HL-60 (cell line): ENCODE measurements around the gene OR10AG1.

ENCODE experiments used
- DNase-seq, 2 experiments: peaks; one replicate each; pipeline ENCODE4 v3.0.0-alpha.2; 2010 to 2020; ENCODE audit warnings: low read depth in 1 of 2, low spot score in 1 of 2
- H3K27ac ChIP-seq: fragments of 250-450 bp; sonication (Bioruptor Pico); replicated peaks from 2 replicates; pipeline ENCODE4 v1.5.1; 2020; ENCODE audit warnings: mild to moderate bottlenecking, moderate library complexity
- H3K27me3 ChIP-seq: fragments of 250-450 bp; sonication (Bioruptor Pico); 2 replicates; pipeline ENCODE4 v1.5.1; 2021; ENCODE audit warnings: mild to moderate bottlenecking, moderate library complexity; ENCODE audit not compliant: insufficient read depth, poor library complexity, severe bottlenecking
- H3K4me3 ChIP-seq: replicated peaks from 2 replicates; pipeline ENCODE4 v1.5.1; 2011; ENCODE audit warnings: mild to moderate bottlenecking, control low read depth, low read length; ENCODE audit not compliant: insufficient read depth
- CTCF ChIP-seq: IDR thresholded peaks from one replicate; pipeline ENCODE4 v1.5.1; 2011; ENCODE audit warnings: low read length, control low read depth, inconsistent platforms; ENCODE audit not compliant: insufficient read depth
- GABPA ChIP-seq: IDR thresholded peaks from 2 replicates; pipeline ENCODE4 v1.6.1; 2012; ENCODE audit warnings: low read depth
- POLR2AphosphoS5 ChIP-seq: IDR thresholded peaks from 2 replicates; pipeline ENCODE4 v1.6.1; 2012; ENCODE audit warnings: low read depth
- REST ChIP-seq: IDR thresholded peaks from 2 replicates; pipeline ENCODE4 v1.6.1; 2012; ENCODE audit warnings: low read depth; ENCODE audit not compliant: insufficient replicate concordance
- SPI1 ChIP-seq: IDR thresholded peaks from 2 replicates; pipeline ENCODE4 v1.6.1; 2012; ENCODE audit warnings: low read depth, mild to moderate bottlenecking, borderline replicate concordance
- long read RNA-seq: library from polyadenylated mRNA; unstranded; transcript quantifications from one replicate; pipeline ENCODE4 v2.0.0, GENCODE V29; 2020

Gene OR10AG1
- long read RNA-seq: 0 reads

- Histone ChIP-seq H3K27ac (no peak within 1 kb of the TSS), H3K4me3 (no peak within 1 kb of the TSS), H3K27me3 (no peaks in the 10 kb centered on the region)
- DNase-seq: no peak
- no peak for TF ChIP-seq POLR2AphosphoS5
- TF ChIP-seq SPI1: no peak
- TF ChIP-seq CTCF: no peak
- no peak for TF ChIP-seq REST
- TF ChIP-seq GABPA: no peak
Observed at GRCh38 chr11:55969845-55970244, at the start of gene OR10AG1. Gene OR10AG1 (minus strand): TSS chr11:55969945. CDS start chr11:55969907, 38 bp downstream.

- no peaks in the 10 kb centered on the region for H3K27me3 ChIP-seq
- DNase-seq: no peak
- no peak overlapping the region for H3K4me3 ChIP-seq
- no peak overlapping the region for H3K27ac ChIP-seq
- TF ChIP-seq REST: no peak
- no peak for TF ChIP-seq SPI1
- no peak for TF ChIP-seq GABPA
- no peak for TF ChIP-seq POLR2AphosphoS5
- TF ChIP-seq CTCF: no peak
Observed at GRCh38 chr11:56013805-56014204, 44.1 kb upstream of the OR10AG1 start.

GRCh38 chr11:56010716-56011115 lies 41.0 kb upstream of the OR10AG1 start:
- TF ChIP-seq POLR2AphosphoS5: no peak
- no peak for TF ChIP-seq SPI1
- no peak for TF ChIP-seq CTCF
- TF ChIP-seq GABPA: no peak
- H3K4me3 ChIP-seq: no peak overlapping the region
- H3K27me3 ChIP-seq: no peaks in the 10 kb centered on the region
- H3K27ac ChIP-seq: no peak overlapping the region
- no peak for DNase-seq

GRCh38 chr11:55994525-55994924 lies 24.8 kb upstream of the OR10AG1 start, which contains the start of gene OR5F1:
Gene OR5F1 (minus strand): TSS chr11:55994625. CDS start chr11:55994625, 0 bp downstream.
- no peak within 1 kb of the TSS for H3K27ac ChIP-seq
- no peaks in the 10 kb centered on the region for H3K27me3 ChIP-seq
- H3K4me3 ChIP-seq: no peak within 1 kb of the TSS
- TF ChIP-seq SPI1 (no peak), GABPA (no peak), REST (no peak), POLR2AphosphoS5 (no peak), CTCF (no peak)
- DNase-seq: no peak
